ENCODE results near the gene FAM83B.

- TF ChIP-seq POLR2A (IDR thresholded peaks at IDR 0.05; ENCODE audit: low read depth, low read length) (no peak), PAX5 (IDR thresholded peaks at IDR 0.05; ENCODE audit: insufficient read depth, low read length, severe bottlenecking) (no peak), POLR2AphosphoS5 (IDR thresholded peaks at IDR 0.05; ENCODE audit: low read depth, low read length) (no peak), SPI1 (IDR thresholded peaks at IDR 0.05; ENCODE audit: low read depth, low read length) (no peak), TAF1 (IDR thresholded peaks at IDR 0.05; ENCODE audit: low read depth, low read length) (no peak)
These were observed 82.8 kb downstream of the FAM83B start for GRCh38 chr6:54929245-54929909.

All from GM12891 (cell line).